ENCODE measurements around the gene GRIP2.

Gene GRIP2

DNA sequence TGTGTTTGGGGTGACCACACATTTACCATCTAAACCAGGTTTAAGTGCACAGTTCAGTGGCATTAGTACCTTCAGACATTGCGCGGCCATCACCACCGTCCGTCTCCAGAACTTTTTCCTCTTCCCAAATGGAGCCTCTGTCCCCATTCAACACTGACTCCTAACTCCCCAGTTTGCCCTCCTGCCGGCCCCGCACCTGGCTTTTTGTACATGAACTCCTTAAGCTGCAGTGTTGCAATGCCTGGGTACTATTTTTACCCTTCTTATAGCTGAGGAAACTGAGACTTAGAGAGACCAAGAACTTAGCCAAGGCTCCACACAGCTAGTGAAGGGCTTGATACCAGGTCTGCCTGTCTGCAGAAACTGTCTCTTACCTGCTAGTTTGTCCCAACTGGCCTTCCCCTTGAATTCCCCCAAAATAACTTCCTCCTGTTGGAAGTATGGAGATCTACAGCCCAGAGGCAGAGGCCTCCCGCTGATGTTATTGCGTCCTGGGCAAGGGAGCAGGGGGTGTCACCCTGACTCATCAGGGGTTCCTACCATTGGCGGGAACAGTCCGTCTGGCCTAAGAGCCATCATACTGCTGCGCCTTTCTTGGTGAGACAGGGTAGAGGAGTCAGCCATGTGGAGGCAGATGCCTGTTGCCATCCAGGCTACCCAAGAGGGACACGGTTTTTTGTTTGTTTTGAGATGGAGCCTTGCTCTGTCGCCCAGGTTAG is 65.6 kb downstream of the GRIP2 start:
- Histone ChIP-seq H2BK120ac (ENCODE audit: insufficient read depth, low read length, poor library complexity) (no peak overlapping the region), H3K14ac (ENCODE audit: low read length) (peak overlapping the region; percentile 33), H3K9me3 (ENCODE audit: insufficient read depth, low read depth, low read length) (peaks cover 6% of the 10 kb centered on the region), H3K36me3 (ENCODE audit: control insufficient read depth in 1 of 2, insufficient read depth in 2 of 2, low read length in 2 of 2) (peaks cover 56 to 65% of the 10 kb centered on the region in 2 experiments), H3K4me1 (ENCODE audit: control insufficient read depth in 1 of 2, insufficient read depth in 2 of 2, low read length in 2 of 2) (peaks cover 16 to 19% of the 10 kb centered on the region in 2 experiments), H3K4me2 (ENCODE audit: low read length) (no peak overlapping the region), H2BK5ac (ENCODE audit: low read depth, low read length, poor library complexity) (no peak overlapping the region), H3K18ac (ENCODE audit: low read length) (no peak overlapping the region), H4K12ac (ENCODE audit: low read depth, low read length) (no peak overlapping the region), H2AK5ac (ENCODE audit: low read length) (peak overlapping the region; percentile 42), H3K9ac (ENCODE audit: low read length) (no peak overlapping the region), H3K27me3 (ENCODE audit: insufficient read depth, low read length) (no peaks in the 10 kb centered on the region), H2BK12ac (ENCODE audit: low read length) (peak overlapping the region; percentile 41), H3K4ac (ENCODE audit: low read depth, low read length) (no peak overlapping the region), H3K4me3 (ENCODE audit: low read depth, low read length) (no peak overlapping the region), H3K79me1 (ENCODE audit: low read length) (peaks cover 8% of the 10 kb centered on the region), H3K23ac (ENCODE audit: low read length) (no peak overlapping the region), H3K79me2 (ENCODE audit: control insufficient read depth, insufficient read depth, low read length, poor library complexity) (no peaks in the 10 kb centered on the region), H3K27ac (ENCODE audit: low read depth, low read length) (no peak overlapping the region), H2AFZ (ENCODE audit: insufficient read depth, low read length, poor library complexity) (no peak overlapping the region), H4K8ac (ENCODE audit: low read depth, low read length) (no peak overlapping the region), H4K91ac (ENCODE audit: low read depth, low read length) (no peak overlapping the region)
- DNase-seq: no peak
- no CpG with 5 or more reads among the region's 13 CpGs for WGBS (ENCODE audit: extremely low coverage, insufficient coverage, insufficient read length)

DNA sequence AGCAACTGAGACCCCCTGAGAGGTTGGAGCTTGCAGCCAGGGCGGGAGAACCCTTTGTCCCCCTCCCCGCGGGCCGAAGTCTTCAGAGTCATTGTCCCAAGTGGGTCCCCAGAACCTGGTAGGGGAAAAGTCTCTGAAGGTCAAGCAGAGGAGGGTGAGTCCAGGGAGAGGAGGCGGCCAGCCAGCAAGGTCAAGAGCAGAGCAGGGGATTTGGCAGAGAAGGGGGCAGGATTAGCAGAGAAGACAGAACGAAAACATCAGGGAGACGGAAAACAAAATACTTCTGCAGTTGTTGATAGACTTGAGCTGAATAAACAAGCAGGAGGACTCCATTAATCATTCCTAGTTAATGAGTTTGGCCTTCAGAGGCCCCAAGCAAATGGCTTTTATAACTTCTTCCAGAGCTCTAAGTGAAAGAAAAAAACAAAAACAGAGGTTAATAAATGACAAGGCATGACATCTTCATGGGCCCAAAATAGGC is 66.7 kb downstream of the GRIP2 start:
- WGBS (ENCODE audit: extremely low coverage, insufficient coverage, insufficient read length): no CpG with 5 or more reads among the region's 7 CpGs
- Histone ChIP-seq H3K4me1 (ENCODE audit: control insufficient read depth in 1 of 2, insufficient read depth in 2 of 2, low read length in 2 of 2) (peaks cover 15 to 19% of the 10 kb centered on the region in 2 experiments), H2BK120ac (ENCODE audit: insufficient read depth, low read length, poor library complexity) (peak overlapping the region; percentile 35), H3K4ac (ENCODE audit: low read depth, low read length) (no peak overlapping the region), H3K4me3 (ENCODE audit: low read depth, low read length) (no peak overlapping the region), H3K36me3 (ENCODE audit: control insufficient read depth in 1 of 2, insufficient read depth in 2 of 2, low read length in 2 of 2) (peaks cover 61 to 65% of the 10 kb centered on the region in 2 experiments), H2AK5ac (ENCODE audit: low read length) (peak overlapping the region; percentile 45), H4K8ac (ENCODE audit: low read depth, low read length) (peak overlapping the region; percentile 45), H3K79me1 (ENCODE audit: low read length) (peaks cover 8% of the 10 kb centered on the region), H2BK5ac (ENCODE audit: low read depth, low read length, poor library complexity) (peak overlapping the region; percentile 1), H3K14ac (ENCODE audit: low read length) (peak overlapping the region; percentile 59), H4K12ac (ENCODE audit: low read depth, low read length) (no peak overlapping the region), H3K79me2 (ENCODE audit: control insufficient read depth, insufficient read depth, low read length, poor library complexity) (no peaks in the 10 kb centered on the region), H2AFZ (ENCODE audit: insufficient read depth, low read length, poor library complexity) (no peak overlapping the region), H3K23ac (ENCODE audit: low read length) (no peak overlapping the region), H3K27ac (ENCODE audit: low read depth, low read length) (peak overlapping the region; percentile 54), H4K91ac (ENCODE audit: low read depth, low read length) (peak overlapping the region; percentile 20), H2BK12ac (ENCODE audit: low read length) (peak overlapping the region; percentile 37), H3K18ac (ENCODE audit: low read length) (peak overlapping the region; percentile 31), H3K4me2 (ENCODE audit: low read length) (no peak overlapping the region), H3K9me3 (ENCODE audit: insufficient read depth, low read depth, low read length) (peaks cover 8% of the 10 kb centered on the region), H3K27me3 (ENCODE audit: insufficient read depth, low read length) (no peaks in the 10 kb centered on the region), H3K9ac (ENCODE audit: low read length) (no peak overlapping the region)
- no peak for DNase-seq

DNA sequence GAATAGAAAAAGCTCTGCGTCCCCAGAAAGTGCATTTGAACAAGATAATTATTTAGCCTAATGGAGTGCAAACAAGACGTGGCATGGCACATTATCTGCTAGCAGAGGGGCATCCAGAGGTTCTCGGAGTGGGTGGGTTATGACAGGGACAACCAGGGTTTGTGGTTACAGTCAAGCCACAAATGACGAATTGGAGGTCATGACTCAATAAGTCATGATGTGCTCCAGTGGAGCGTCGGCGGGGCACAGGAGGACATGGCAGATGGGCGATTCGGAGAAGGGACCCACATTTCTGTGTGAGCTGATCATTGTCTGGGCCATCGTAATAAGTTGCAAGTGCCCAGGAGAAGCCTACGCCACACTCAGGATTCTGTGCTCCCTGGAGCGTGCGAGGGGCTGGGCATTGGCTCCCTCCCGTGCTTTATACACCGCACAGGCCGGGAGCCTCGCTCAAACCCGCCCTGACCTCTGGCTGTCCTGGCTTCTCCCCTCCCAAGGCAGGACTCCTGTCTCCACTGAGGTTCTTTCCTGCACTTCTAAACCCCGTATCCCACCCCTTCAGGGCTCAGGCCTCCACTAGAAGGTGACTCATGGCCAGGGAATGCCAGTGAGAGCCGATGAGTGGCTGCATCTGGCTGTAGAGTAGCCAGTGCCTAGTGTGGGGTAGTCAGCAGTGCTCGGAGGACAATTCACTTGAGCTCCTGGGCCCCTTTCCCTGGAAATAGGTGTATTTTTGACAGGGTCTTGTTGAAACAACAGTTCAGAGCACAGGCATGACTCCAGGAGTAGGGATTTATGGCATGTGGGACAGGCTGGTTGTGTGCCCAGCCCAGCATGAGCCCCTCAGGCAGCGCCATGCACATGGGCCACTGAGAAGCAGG is 67.4 kb downstream of the GRIP2 start:
- Histone ChIP-seq H3K9ac (ENCODE audit: low read length) (no peak overlapping the region), H4K8ac (ENCODE audit: low read depth, low read length) (peak overlapping the region; percentile 45), H3K4me3 (ENCODE audit: low read depth, low read length) (no peak overlapping the region), H2AK5ac (ENCODE audit: low read length) (peak overlapping the region; percentile 45), H2BK5ac (ENCODE audit: low read depth, low read length, poor library complexity) (peak overlapping the region; percentile 1), H3K4me1 (ENCODE audit: control insufficient read depth in 1 of 2, insufficient read depth in 2 of 2, low read length in 2 of 2) (peaks cover 15 to 19% of the 10 kb centered on the region in 2 experiments), H3K18ac (ENCODE audit: low read length) (peak overlapping the region; percentile 32), H3K79me1 (ENCODE audit: low read length) (peaks cover 8% of the 10 kb centered on the region), H3K79me2 (ENCODE audit: control insufficient read depth, insufficient read depth, low read length, poor library complexity) (no peaks in the 10 kb centered on the region), H3K23ac (ENCODE audit: low read length) (no peak overlapping the region), H3K9me3 (ENCODE audit: insufficient read depth, low read depth, low read length) (peaks cover 8% of the 10 kb centered on the region), H2BK12ac (ENCODE audit: low read length) (peak overlapping the region; percentile 37), H3K27ac (ENCODE audit: low read depth, low read length) (peak overlapping the region; percentile 54), H3K27me3 (ENCODE audit: insufficient read depth, low read length) (no peaks in the 10 kb centered on the region), H4K91ac (ENCODE audit: low read depth, low read length) (peak overlapping the region; percentile 21), H2AFZ (ENCODE audit: insufficient read depth, low read length, poor library complexity) (no peak overlapping the region), H3K4me2 (ENCODE audit: low read length) (peak overlapping the region; percentile 14), H4K12ac (ENCODE audit: low read depth, low read length) (no peak overlapping the region), H3K36me3 (ENCODE audit: control insufficient read depth in 1 of 2, insufficient read depth in 2 of 2, low read length in 2 of 2) (peaks cover 62 to 68% of the 10 kb centered on the region in 2 experiments), H3K14ac (ENCODE audit: low read length) (peak overlapping the region; percentile 59), H2BK120ac (ENCODE audit: insufficient read depth, low read length, poor library complexity) (peak overlapping the region; percentile 35), H3K4ac (ENCODE audit: low read depth, low read length) (no peak overlapping the region)
- WGBS (ENCODE audit: extremely low coverage, insufficient coverage, insufficient read length): no CpG with 5 or more reads among the region's 22 CpGs
- peak; percentile 64 to 82 for DNase-seq

DNA sequence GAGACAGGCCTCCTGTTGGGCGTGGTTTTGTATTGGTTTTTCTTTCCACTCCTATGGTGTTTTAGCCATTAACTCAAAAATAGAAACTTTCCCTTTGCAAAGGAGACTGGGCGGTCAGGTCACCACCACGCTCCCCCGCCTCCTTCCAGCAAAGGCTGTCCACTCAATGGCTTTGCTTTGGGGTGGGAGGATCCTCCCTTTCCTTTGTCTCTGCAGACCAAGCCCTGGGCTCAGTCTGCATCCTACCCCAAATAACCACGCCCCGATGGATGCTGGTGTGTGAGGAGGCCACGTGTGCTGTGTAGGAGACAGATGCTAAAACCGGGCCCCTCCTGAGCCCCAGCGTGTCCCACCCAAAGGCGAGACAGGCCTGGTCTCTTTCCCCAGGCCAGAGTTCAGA is 68.5 kb downstream of the GRIP2 start:
- H2BK5ac ChIP-seq (ENCODE audit: low read depth, low read length, poor library complexity): no peak overlapping the region
- H3K4me3 ChIP-seq (ENCODE audit: low read depth, low read length): no peak overlapping the region
- peaks cover 15 to 19% of the 10 kb centered on the region in 2 experiments for H3K4me1 ChIP-seq (ENCODE audit: control insufficient read depth in 1 of 2, insufficient read depth in 2 of 2, low read length in 2 of 2)
- no peaks in the 10 kb centered on the region for H3K27me3 ChIP-seq (ENCODE audit: insufficient read depth, low read length)
- H3K14ac ChIP-seq (ENCODE audit: low read length): no peak overlapping the region
- H3K9me3 ChIP-seq (ENCODE audit: insufficient read depth, low read depth, low read length): peaks cover 2% of the 10 kb centered on the region
- H3K4ac ChIP-seq (ENCODE audit: low read depth, low read length): no peak overlapping the region
- peak overlapping the region; percentile 44 for H2AK5ac ChIP-seq (ENCODE audit: low read length)
- DNase-seq: no peak
- no peak overlapping the region for H3K9ac ChIP-seq (ENCODE audit: low read length)
- no CpG with 5 or more reads among the region's 10 CpGs for WGBS (ENCODE audit: extremely low coverage, insufficient coverage, insufficient read length)
- H2AFZ ChIP-seq (ENCODE audit: insufficient read depth, low read length, poor library complexity): no peak overlapping the region
- peak overlapping the region; percentile 42 for H2BK12ac ChIP-seq (ENCODE audit: low read length)
- H2BK120ac ChIP-seq (ENCODE audit: insufficient read depth, low read length, poor library complexity): no peak overlapping the region
- H3K18ac ChIP-seq (ENCODE audit: low read length): peak overlapping the region; percentile 29
- peak overlapping the region; percentile 41 for H4K91ac ChIP-seq (ENCODE audit: low read depth, low read length)
- H4K12ac ChIP-seq (ENCODE audit: low read depth, low read length): no peak overlapping the region
- H3K27ac ChIP-seq (ENCODE audit: low read depth, low read length): no peak overlapping the region
- H3K79me2 ChIP-seq (ENCODE audit: control insufficient read depth, insufficient read depth, low read length, poor library complexity): no peaks in the 10 kb centered on the region
- H3K36me3 ChIP-seq (ENCODE audit: control insufficient read depth in 1 of 2, insufficient read depth in 2 of 2, low read length in 2 of 2): peaks cover 61 to 67% of the 10 kb centered on the region in 2 experiments
- H4K8ac ChIP-seq (ENCODE audit: low read depth, low read length): no peak overlapping the region
- H3K4me2 ChIP-seq (ENCODE audit: low read length): no peak overlapping the region
- no peak overlapping the region for H3K23ac ChIP-seq (ENCODE audit: low read length)
- peaks cover 8% of the 10 kb centered on the region for H3K79me1 ChIP-seq (ENCODE audit: low read length)
